Left renal cortex interstitium (tissue), 4 donors: ENCODE data around the gene TMEM107. TPM values are rescaled to one million over a fixed set of nuclear protein-coding genes. Genes with fewer than 3 reads are reported as not detected.
A peak's percentile ranks its signal among the peaks of the same experiment; 100 is the strongest.

Experiments
- DNase-seq, 4 donors: peaks; one replicate each; pipeline ENCODE4 v3.0.0-alpha.2; 2013; ENCODE audit warnings: low read depth in 4 of 4, low spot score in 2 of 4, missing footprints in 1 of 4
- polyA plus RNA-seq, 4 donors: library from polyadenylated mRNA; unstranded; fragments of 120-200 nt; gene quantifications; one replicate each; pipeline ENCODE4 v1.2.1, GENCODE V29; 2013; ENCODE audit not compliant: insufficient read length in 4 of 4

Gene TMEM107
- polyA plus RNA-seq, 4 donors = 24.1 to 25.9 (median 24.4) TPM

DNA sequence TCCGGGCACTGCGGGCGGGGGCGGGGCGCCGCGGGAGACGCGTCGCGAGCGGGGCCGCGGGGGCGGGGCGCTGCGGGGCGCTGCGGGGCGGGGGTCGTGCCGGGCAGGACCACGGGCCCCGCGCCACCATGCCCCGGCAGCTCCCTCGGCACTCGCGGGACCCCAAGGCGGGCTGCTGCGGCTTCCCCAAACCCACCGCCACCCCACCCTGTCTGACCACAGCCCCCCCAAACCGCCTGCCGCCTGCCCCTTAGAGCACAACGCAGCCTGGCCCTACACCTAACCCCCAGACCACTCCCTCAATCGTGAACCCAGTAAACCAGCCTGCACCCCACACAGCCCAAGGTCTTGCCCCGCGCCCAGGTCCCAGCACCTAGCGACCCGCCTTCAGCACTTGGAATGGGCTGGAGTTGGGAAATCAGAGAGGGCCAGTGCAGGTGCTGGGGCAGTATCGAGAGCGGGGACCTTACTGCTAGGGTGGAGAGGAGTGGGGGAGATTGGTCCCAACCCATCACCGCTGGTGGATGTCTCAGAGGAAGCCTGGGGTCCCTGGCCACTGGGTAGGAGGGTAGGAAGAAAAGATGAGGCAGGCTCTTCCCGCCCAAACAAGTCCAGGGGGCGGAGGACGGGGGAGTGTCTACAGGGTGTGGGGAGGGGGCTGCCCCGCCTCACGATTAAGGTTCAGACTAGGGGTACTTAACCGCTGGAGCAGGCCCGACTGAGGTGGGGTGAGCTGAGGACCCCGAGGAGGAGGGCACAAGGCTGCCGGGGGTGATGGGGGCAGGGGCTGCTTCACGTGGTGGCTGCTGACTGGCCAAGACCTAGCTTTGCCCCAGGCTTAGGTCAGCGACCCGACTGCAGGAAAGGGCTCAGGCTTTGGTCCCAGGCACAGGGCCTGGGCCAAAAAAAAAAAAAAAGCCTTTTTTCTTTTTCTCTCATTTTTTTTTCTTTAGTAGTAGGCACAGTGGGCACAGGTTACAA, 12.9 kb downstream of the TMEM107 start:
- no peak for DNase-seq

DNA sequence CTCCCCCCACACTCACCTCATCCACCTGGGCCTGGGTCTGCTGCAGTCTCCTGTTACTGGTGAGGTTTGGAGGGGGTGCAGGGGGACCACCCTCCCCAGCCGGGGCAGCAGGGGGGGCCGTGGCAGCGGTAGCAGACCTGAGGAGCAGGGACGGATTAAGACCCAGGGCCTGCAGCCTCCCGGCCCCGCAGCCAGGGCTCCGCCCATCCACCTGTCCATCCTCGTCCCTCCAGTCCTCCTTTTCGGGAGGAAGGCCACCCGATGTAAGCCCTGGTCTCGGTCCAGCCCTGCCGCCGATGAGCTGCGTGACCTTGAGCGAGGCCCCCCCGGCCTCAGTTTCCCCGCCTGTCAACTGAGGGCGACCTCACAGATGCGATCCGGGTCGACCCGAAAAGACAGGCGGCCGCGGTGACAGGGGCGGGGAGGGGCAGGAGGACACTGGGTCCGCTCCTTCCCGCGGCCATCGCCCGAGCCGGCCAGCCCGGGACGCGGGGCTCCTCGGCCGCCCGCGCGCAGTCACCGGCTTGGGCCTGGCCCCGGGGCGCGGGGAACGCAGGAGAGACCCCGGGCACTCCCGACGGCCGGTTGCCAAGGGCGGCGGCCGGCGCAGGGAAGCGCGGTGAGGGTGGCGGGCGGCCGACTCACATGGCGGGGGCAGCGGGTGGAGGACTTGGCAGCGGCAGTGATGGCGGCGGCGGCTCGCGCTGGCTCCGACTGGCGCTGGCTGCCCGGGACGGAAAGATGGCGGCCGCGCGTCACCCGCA, 13.8 kb downstream of the TMEM107 start, which contains the start of gene VAMP2:
TSS of gene VAMP2 (minus strand) at position 716 of the 764 bp plus-strand sequence. CDS start at position 647, 69 bp downstream.
- no peak for DNase-seq

DNA sequence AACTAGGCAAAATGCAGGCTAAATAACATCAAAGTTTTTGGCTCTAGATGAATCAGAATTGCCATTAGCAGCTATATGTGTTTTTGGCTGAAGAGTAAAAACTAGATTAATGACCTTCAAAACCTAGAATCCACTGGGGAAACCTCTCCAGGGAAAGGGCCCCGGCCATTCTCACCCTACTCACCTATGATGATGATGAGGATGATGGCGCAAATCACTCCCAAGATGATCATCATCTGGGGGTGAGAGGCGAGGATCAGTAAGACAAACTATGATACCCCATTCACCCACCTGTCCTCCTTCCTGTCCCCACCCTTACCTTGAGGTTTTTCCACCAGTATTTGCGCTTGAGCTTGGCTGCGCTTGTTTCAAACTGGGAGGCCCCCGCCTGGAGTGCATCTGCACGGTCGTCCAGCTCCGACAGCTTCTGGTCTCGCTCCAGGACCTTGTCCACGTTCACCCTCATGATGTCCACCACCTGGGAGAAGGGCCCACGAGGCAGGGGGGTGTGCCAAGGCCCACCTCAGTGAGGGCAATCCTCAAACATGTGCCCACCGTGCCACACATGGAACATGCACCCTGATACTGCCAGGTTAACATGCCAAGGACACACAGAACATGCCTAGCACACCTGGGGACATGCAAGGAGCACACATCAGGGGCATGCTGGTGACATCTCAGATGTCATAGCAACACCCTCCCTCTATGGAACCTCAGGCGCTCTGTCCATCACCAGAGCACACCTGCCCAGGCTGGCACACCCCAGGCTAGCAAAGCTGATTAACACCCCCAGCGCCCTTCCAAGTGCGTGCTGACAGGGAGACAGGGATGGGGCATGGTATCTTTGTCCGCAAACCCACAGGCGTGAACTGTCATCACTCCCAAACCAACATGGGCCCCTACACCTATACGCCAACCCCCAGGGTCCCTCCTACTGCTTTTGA, 14.6 kb downstream of the TMEM107 start:
- no peak for DNase-seq

DNA sequence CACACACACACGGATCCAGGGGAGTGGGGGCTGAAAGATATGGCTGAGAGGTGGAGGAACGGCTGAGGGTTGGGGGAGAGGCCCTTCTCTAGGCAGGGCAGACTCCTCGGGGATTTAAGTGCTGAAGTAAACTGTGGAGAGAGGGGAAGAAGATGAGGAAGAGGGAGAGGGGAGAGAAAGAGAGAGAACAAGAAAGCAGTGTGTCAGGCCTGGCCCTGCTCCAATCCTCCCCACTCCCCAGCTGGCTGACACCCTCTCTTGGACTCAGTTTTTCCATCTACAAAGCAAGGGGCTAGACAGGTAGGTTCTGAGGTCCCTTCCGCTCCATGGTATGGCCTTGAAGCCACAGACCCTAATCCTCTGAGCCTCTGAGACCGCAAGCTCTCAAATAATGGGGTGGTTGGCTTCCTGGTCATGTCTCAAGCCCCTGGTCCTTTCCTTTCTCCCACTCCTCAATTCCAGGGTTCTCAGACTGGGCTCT, 15.4 kb downstream of the TMEM107 start:
- DNase-seq = no peak

DNA sequence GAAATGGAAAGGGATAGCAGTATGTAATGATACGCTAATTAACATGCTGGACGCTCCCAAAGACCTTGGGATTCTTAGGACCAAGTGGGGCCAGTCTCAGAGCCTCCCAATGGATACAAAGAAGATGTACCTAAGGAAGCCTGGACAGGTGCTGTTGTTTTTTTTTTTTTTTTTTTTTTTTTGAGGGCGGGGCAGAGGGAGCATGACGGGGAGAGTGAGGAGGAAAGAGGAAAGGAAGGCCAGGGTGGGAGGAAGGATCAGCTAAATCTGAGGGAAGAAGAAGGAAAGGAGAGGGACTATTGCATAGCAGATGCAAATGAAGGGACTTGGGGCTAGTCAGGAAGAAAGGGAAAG, 16.0 kb downstream of the TMEM107 start:
- no peak for DNase-seq

DNA sequence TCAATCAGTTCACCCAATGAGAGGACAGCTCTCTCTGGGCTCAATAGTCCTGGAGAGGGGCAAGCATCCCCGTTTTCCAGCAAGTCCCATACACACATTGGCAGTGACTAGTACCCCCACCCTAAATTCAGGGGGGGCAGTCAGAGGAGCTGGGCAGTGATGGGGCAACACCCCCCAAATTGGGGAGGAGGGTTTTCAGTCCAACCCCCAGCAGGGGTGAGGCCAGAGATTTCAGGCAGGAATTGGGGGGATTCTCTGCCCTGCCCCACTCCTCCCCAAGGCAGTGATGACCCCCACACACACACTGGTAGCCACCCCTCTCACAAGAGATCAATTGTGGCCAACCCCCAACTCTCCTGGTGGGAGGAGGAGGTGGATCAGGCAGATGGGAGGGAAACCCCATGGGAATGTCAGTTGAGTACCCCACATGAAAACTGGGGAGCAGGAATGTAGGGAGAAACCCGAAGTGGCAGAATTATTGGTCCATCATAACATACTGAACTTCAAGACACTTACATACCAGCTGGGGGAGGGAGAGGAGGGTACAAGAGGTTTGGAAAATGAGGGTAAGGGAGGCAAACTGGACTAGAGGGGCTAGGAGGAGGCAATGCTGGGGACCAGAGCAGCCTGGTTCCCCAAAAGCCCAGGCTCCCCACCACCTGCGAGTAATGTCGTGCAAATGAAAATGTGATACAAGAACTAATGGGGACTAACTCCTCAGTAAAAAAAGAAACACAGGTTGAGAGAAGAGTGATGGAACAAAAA, 16.5 kb downstream of the TMEM107 start:
- DNase-seq = no peak

DNA sequence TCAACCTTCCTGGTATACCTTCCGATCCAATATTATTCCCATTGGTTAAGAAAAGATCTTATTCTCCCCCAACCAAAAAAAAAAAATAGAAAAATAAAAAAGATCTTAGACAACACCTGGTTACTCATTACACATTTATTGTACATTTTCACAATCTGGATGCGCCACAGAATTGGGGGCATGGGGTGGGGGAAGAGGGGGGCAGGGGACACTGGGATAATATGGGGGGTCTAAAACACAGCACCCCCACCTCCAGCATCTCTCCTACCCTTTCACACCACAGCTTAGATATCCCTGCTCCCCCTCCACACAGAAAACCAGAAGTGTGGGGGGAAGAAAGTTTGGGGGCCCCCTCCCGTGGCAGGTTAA, 17.2 kb downstream of the TMEM107 start:
- DNase-seq = no peak

DNA sequence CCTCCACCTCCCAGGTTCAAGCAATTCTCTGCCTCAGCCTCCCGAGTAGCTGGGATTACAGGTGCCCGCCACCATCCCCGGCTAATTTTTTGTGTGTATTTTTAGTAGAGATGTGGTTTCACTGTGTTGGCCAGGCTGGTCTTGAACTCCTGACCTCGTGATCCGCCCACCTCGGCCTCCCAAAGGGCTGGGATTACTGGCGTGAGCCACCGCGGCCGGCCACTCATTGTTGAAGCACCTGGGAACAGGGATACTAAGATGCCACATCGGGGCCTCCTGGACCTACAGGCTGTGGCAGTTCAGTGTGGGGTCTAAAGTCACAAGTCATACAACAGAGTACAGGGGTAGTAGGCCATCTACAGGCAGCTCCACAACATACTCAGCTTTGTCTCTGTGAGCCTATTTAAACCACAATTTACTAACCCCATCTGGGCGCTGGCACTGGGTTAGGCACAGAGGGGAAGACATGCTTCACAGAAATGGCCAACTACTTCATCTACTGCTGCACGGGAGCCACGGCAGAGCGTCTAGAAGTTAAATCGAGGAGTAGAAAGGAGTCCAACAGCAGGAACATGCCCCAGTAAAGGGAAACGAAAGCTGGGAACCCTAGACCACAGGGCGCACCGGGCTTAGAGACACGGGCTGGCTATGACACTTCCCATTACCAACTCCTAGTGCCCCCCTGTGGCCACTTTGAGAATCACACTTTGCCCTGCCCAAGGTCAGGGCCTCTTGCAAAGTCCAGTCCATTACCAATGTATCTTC, 17.7 kb downstream of the TMEM107 start:
- peak in 1 of 4 donors; percentile 70 for DNase-seq

DNA sequence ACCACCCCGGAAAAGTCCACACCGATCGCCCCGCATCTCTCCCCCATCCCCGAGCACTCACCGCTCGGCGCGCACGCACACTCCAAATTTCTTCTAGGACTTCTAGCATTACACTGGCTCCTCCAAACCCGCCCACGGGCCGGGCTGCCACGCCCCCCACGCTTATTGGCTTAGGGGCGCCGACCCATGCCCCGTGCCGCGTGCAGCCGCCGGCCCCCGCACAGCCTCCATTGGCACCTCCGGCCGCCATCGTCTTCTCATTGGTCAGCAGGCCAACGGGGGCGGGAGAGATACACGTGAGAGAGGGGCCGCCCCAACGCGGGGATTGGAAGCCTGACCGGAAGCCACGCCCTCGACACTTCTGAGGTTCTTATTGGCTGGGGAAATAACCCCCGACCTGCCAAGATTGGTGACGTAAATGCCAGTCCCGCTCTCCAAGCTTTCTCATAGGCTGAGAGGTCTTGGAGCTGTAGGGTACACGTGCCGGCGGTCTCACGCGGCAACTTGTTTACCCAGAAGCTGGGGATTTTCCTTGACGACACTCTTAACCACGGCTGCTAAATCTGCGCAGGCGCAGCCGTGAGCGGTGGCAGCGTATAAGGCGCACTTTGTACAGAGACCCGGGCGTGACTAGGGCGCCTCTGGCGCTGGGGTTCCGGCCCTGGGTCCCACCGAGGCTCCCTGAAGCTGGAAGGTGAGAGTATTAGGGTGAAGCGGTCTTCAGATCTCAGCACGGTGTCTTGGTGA, 19.8 kb downstream of the TMEM107 start:
- peak in 3 of 4 donors; percentile 99 to 100 (median 100) for DNase-seq

DNA sequence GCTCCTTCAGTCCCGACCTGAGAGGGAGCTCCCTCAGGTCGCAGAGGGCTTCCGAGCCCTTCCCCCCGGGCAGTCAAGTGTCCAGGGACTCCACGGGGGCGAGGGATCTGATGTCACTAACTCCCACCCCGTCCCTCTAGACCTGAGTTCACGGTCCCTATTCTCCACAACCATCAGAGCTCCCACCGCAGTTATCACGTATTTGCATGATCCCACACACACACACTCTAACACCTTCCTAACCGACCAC, 20.3 kb downstream of the TMEM107 start:
- DNase-seq = no peak

DNA sequence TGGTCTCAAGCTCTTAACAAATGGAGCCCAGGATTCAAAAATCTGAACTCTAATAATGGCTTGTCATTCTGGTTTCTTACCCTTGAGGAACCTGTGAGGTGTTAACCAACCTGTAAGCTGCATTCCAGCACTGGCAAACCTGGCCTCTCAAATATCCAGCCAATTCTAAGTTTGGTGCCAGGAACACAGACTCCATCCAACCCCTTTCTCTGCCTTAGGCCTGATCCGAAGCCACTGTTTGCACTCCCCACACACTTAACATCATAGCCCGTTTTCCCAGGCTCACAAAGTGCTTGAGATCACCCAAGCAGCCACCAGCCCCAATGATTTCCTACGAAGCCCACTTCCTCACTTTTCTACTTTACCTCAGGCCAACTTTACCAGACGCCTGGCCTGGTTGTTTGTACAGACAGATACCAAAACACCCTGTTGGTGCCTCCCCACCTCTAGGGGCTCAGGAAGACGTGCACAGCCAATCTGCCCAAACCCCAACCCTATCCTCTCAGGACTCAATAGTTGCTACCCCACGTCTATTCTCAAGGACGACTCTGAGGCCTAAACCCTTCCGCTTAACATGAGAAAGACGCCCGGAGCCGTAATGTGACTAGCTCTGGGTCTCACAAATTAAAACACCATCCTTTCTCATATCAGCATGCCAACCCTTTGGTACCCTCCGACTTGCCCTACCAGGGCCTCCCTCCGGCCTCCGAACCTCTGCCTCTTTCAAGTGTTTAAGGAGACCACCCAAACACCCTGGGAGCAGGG, 20.8 kb downstream of the TMEM107 start:
- DNase-seq = no peak

DNA sequence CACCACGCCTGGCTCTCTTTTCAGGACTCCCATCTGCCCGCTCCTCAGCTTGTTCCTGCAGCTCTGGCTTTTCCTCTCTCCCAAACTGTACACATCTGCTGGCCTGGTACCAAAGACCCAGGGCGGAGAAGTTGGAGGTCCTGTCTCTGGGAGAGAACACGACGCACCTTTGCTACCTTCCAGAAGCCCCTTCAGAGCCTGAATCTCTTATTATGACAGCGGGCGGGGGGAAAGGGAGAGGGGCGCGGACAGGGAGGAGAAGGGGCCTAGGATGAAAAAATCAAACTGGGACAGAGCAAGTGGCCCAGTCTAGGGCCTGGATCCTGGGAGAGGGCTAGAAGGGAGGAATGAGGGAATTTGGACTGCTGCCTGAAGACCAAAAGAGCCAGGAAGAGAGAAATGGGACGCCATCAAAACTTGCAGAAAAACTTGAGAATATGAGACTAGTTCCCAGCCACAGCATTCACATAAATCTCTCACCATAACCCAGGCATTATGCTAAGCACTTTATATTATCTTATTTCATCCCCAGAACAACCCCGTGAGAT, 21.5 kb downstream of the TMEM107 start:
- DNase-seq = no peak

DNA sequence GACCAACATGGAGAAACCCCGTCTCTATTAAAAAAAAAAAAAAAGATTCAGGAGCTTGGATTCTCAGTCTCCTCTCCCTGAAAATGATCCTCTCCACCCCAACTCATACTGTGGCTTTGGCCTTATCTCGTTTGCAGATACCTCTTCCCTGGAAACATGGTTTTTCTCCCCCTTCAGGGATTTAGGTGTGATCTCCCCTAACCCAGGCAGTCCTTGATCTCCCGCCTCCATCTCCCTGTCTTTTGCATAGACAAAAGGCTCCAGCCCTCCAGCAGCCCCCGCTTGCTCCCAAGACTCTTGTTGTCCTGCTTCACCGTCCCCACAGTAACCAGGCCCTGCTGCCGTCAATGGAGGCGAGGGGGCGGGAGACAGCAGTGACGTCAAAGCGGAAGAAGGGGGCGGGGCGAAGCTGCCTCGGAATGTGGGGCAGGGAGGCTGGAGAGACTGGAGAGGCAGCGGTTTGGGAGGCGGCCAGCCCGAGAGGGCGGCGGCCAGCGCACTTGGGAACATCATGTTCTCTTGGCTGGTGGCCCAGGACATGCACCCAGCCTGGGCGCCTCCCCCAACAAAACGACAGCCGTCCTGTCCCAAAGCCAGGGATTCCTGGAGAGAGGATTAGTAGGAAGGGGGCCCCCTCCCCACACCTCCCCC, 22.1 kb downstream of the TMEM107 start:
- DNase-seq = peak in 3 of 4 donors; percentile 92 to 94 (median 93)

DNA sequence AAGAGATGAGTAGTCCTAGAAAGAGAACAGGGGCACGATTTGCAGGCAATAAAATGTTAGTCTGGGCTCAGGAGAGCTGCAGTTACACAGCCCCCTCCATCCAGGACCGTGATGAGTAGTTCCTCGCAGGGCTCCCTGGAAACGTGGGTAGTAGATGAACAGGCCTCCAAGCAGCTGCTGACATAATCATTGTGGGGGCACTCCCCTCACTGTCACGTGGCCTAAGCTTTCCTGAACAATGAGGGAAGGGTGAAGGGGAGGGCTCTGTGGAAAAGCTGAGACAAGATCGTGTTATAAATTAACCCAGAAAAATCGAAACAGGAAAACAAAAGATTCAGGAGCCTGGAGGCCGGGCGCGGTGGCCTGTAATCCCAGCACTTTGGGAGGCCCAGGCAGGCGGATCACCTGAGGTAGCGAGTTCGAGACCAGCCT, 22.6 kb downstream of the TMEM107 start:
- no peak for DNase-seq

DNA sequence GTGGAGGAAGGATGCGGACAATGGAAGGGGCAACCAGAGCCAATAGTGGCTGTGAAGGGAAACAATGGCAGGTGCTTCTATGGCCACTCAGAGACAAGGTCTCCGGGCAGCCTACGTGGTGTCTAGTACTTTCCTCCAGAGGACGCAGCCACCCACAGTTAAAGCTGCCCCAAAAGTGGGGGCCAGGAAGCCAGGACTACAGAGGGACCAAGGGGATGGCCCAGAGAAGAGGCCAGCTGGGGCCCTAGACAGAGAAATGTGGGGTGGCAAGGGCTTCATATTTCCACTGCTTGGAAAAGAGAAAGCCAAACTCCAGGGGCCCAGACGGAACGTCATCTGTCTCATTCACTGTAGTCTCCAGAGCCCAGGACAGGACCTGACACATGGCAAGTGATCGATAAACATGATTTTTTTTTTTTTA, 23.1 kb downstream of the TMEM107 start:
- DNase-seq = no peak

DNA sequence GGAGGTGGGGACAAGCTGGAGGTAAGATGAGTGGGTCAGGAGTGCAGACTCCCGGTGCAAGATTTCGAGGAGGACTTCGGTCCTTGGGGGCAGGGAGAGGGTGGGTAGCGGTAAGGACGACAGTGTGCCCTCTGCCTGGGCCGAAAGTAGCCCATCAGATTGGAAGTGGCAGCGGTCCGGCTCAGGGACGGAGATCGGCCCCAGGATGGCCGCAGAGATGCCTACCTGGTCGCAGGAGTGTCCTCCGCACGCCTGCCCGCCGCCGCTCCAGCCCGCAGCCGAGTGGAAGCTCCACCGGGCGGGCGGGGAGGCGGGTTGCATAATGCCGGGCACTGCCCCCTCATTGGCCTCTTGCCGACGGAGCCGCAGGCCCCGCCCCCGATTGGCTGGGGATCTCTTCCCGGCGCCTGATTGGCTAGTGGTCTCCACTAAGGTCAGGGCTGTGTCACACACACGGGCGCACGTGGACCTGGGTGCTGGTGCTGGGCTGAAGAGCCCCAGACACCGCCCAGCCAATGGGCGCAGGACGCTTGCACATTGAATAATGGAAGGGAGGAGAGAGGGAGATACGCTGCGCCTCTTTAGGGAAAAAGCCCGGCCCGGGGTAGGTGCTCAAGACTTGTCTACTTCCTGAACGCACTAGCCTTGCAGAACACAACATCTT, 23.9 kb downstream of the TMEM107 start, which contains the start of gene PER1:
TSS of gene PER1 (minus strand) at position 293 of the 664 bp plus-strand sequence. CDS start 1,698 bp downstream, outside the sequence.
- peak in 2 of 4 donors; percentile 87 to 89 for DNase-seq
